CD1c-positive myeloid dendritic cell (primary cell): Measurements from ENCODE around the gene PRKAR1B.
A peak's percentile ranks its signal among the peaks of the same experiment; 100 is the strongest.
"Not testable (repeated sequence)": the region's sequence is repeated elsewhere in the genome, so short reads cannot be mapped to it uniquely, and the experiment has no call there.

Source experiments
- DNase-seq: peaks from one replicate; pipeline ENCODE4 v3.0.0-alpha.2; 2016; ENCODE audit errors: extremely low spot score

Gene PRKAR1B

DNA sequence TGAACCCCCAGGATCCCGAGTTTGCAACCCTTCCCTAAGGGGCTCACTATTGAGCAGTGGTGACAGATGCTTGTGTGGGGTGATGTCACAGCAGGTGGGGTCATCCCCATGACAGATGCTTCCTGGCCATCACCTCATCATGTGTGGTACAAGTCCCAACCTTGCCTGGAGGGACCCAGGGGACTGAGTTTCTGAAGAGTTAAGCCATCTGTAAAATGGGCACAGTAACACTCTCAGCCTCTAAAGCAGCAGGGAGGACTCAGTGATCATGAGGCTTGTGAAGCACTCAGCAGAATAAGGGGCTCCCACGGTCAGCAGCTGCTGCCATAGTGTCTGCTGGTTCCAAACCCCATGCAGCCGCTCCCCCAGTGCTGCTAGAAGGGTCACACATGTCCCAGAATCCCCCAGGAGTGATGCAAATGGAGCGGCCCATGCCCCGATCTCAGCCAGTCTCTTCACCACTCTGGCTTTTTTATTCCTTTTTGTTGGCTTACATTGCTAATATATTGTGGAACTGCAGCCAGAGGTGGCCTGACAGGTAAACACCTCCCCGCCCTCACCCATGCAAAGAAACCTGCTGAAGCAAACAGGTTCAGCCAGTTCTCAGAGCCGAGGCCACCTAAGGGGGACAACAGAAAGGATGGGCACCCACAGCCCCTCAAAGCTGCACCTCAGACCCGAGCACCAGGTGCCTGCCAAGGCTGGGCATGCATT lies 105.4 kb downstream of the PRKAR1B start:
- no peak for DNase-seq

DNA sequence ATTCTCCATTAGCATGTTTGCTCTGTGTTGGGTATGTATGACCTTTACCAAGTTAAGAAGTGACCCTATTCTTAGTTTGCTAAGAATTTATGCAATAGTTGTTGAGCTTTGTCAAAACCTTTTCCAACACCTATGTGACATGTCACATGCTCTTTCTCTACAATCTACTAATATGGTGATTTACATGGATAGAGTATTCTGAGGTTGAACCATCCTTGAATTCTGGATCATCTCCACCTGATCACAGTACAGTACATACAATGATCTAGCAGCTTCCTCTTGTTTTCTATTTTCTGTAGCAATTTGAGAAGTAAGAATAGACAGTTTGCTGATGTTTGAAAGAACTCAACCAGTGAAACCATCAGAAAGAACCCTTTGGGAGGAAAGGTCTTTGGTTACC lies 106.2 kb downstream of the PRKAR1B start:
- DNase-seq = no peak

DNA sequence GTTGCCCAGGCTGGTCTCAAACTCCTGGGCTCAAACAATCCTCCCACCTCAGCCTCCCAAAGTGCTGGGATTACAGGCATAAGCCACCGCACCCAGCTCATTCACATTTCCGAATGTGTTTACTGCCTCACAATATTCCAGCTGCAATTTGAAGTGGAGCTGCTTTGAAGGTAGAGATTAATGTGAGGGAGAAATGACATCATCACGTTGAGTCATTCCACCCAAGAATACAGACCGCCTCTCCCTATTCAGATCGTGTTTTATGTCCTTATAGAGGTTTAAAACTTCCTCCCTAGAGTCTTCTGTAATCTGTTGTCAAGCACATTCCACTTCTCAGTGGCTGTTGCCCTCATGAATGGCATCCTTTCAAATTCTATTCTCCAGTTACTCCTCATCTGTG lies 107.0 kb downstream of the PRKAR1B start:
- DNase-seq = peak; percentile 60

DNA sequence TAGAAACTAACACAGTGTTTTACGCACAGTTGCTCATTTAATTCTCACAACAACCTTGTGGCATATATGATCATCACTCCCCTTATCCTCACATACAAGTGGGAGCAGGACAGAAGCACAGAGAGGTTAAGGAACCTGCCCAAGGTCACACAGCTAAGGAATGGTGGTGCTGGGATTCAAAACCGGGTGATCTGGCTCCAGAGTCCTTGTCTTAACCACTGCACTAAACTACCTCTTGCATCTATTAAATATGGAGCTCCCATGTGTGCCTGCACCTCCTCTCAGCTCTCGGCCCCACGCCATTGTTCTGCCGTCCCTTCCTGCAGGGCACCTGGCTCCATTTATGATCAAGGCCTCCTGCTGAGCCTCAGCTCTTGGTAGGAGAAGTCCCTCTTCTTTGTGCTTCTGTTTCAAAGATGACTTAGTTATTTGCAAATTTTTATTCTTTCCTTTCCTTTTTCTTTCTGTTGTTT lies 107.7 kb downstream of the PRKAR1B start:
- DNase-seq = no peak

DNA sequence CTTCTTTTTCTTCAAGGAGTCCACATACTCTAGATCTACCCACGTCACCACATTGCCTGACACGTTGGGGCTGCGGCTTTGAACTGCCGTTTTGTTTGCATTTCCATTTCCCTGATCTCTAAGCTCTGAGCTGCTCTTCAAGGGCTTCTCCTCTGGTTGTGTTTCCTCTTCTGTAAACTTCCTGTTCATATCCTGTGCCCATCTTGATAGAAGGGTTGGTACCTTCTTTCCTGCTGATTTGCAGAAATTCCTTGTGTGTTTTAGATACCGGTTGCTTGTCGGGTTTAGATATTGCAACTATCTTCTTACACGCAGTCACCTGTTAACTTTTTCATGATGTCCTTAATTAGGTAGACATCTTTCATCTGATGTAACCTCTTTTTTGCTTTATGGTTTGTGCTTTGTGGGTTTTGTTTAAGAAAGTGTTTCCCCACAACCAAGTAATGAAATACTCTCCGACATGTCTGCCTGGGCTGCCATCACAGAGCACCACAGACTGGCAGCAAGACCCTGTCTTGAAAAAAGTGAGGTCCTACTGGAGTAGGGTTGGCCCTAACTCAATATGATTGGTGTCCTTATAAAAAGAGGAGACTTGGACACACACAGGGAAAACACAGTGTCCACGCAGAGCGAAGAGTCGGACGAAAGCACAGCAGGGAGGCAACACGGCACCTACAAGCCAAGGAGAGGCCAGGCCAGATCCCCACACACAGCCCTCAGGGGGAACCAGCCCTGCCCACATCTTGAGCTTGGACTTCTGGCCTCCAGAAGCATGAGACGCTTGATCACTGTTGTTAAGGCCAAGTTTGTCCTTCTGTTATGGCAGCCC lies 108.3 kb downstream of the PRKAR1B start:
- DNase-seq = peak; percentile 83

DNA sequence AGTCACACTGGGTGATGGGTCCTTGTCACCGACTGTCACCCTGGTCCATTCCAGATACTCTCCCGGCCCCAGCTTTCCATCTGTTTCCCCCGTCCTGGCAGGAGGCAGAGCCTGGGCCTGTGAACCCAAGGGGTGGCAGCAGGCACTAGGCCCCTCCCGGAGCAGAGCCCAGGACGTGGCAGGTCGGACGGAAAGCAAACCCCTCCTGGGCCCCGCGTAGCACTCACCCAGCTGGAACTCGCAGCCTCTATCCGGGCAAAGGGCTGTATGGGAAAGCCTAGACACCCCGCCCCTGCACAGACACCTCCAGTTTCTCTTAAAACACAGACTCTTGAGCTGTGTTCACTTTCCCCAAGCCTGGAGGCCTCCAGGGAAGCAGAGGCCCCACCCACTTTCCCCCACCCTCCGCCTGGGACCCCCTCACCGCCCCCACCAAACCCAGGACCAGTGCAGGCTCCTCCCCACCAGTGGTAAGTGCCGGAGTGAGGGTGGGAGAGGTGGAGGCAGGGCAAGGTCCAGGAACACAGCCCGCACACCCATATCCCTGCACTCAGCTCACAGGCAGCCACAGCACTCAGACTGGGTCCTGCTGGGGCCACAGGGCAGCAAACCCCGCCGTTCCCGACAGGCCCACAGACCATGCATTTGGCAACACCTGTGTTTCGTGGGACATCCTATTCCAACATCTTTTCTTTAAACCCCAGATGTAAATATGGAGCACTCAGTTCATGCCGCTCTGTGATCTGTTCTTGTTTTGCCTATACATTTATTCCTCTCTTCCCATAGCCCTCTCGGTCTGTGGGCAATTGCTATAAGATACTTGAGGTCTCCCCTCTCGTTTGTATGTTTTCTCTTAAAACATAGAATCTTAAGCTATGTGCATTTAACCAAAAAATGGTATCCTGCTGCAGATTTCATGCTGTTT lies 109.2 kb downstream of the PRKAR1B start:
- DNase-seq = no peak

DNA sequence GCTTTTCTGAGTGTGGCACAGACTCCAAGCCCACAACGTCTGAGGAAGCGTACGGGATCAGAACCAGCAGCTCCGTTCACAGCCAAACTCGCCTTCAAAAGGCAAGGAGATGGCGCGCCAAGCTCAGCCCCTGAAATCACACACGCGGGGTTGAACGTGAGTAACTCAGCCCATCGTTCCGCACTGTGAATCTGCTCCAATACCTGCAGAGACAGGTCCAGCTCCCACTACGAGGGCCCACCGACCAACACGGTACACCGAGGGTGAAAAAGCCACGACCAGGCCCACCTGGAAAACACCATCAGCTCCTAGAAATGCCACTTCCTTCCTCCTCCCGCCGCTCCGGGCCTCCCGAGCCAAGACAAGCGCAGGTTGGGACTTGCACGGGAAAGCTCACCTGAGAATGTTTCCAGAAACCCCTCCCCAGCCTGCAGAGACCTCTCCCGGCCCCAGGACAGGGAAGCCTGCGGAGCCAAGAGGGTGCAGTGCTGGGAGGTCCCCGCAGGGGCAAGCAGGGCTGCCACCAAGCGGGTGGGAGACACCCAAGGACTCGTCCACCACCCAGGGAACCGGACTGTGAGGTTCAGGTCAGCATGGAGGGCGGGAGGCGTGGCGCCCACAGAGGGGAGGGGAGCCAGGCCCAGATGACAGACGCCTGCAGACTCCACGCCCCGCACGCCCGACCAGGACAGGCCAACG lies 113.5 kb downstream of the PRKAR1B start:
- no peak for DNase-seq

DNA sequence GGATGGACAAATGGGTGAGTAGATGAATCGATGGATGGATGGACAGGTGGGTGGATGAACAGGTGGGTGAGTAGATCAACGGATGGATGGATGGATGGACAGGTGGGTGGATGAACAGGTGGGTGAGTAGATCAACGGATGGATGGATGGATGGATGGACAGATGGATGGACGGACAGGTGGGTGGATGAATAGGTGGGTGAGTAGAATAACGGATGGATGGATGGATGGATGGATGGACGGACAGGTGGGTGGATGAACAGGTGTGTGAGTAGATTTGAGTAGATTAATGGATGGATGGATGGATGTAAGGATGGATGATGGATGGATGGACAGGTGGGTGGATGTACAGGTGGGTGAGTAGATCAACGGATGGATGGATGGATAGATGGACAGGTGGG lies 115.2 kb downstream of the PRKAR1B start:
- DNase-seq = not testable (repeated sequence)

DNA sequence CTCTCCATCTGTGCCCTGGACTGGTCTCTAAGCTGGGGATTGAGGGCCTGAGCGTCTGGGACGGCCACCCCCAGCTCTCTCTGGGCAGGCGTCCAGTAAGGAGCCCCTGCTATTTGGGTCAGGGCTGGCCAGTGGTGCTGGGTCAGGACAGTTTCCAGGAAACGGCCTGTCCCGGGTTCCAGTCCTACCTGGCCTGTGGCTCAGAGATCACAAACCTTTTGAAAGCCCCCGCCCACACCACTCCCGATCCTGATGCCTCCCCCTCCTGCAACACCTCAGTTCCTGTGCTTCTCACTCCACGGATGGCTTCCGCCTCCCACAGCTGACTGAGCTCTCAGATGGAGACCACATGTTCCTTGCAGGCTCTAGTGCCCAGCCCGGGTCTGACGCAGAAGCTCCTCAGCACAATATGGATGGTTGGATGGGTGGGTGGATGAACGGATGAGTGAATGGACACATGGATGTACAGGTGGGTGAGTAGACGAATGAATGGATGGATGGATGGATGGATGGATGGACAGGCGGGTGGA lies 115.7 kb downstream of the PRKAR1B start:
- no peak for DNase-seq

DNA sequence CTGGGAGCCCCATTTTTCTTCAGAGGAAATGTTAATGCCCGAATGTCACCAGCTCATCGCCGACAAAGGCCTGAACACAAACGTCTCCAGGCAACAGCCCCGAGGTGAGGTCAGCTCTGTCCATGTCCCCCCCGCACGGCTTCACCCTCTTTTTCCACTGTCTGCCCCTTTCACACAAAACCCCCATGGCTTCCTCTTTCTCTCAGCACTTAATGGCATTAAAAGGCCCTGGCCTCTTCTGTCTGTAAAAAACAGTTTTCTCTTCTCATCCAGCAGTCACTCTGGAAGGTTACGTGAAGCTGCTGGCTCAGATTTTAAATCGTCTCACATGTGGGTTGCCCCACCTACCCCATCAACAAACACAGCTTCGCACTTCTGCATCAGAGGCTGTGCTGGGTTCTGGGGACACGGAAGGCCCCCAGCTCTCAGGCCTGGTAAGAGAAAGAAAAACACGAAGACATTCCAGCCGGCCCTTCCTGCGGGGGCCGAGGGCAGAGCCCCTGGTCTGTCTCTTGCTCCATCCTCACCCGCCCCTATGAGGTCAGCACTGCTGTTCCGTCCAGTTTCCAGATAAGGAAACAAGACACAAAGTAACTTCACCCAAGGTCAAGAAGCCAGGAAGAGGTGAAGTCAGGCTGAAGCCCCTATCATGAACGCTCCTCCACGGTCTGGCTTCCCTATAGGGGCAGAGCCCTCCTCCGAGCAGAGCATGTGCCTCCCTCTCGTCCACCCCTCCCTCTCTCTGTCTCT lies 116.4 kb downstream of the PRKAR1B start:
- peak; percentile 44 for DNase-seq

DNA sequence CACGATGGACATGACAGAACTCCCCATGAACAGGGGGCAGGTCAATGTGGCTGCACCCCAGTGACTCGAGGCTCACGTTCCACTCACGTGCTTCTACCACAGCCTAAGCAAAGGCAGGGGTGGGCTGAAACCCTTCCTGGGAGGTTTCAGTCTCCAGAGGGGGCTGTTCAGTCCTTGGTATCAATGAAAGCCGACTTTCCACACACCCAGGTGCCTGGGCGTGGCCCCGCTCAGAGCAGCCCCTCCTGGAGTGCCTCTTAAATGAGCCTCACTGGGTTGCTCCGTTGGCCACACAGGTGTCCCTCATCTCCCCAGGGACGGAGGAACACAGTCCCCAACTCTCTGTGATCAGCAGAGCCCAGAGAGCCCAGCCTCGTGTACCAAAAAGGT lies 116.9 kb downstream of the PRKAR1B start:
- DNase-seq = no peak

DNA sequence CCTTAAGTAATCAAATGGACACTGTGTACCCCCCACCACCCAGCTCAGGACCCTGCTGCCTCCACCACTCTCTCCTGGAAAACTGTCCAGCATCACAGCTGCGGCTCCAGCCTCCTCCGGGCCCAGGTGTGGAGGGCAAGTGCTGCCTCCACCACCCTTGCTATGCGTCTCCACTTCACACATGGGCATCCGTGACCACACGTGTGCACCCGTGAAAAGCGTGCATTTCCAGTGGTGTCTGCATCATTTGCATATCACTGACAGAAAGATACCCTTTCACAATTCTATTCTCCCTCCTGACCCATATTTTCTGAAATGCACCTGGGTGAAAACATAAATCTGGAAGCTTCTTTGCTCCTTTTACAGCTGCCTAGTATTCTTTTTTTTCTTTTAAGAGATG lies 117.7 kb downstream of the PRKAR1B start:
- DNase-seq = no peak

DNA sequence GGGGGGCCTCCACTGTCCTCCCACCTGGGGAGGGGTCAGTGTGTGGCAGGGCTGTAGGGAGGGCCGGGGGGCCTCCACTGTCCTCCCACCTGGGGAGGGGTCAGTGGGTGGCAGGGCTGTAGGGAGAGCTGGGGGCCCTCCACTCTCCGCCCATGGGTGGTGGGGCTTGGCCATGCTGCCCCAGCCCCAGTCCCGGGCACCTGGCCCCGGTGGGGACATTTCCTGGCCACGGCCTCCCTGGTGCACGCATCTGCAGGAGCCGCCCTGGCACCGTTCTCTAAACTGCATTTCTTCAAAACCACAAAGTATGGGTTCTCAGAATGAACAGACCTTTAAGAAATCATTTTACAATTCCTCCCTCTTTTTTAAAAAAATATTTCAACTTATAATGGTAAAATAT lies 118.1 kb downstream of the PRKAR1B start:
- no peak for DNase-seq

DNA sequence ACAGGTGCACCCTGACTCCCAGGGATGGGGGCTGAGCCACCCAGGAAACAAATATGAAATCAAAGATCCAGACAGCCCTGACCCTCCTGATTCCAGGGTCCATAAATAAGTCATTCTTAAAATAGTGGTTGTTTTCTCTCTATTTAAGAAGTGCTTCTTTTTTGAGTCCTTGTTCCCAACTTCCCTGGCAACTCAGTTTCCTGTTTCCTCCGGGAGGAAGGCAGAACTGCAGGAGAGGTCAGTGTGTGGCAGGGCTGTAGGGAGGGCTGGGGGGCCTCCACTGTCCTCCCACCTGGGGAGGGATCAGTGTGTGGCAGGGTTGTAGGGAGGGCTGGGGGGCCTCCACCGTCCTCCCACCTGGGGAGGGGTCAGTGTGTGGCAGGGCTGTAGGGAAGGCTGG lies 118.7 kb downstream of the PRKAR1B start:
- DNase-seq = peak; percentile 35

DNA sequence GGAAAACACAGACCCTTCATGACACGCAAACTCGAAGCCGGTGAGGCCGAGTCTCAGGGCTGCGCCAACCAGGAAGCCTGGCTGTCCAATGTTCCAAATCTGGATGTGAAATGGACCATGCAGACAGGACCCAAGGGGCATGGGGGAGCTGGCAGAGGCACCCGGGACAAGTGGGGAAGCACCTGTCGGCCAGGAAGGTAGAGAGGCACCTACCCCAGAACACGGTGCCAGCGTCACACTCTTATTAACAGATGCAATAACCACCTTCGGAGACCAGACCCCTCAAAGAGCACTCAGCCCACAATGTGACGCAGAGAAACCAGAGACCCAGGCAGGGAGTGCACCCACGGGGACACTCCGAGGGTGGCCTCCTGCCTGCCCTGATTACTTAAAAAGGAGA lies 119.1 kb downstream of the PRKAR1B start:
- DNase-seq = no peak

DNA sequence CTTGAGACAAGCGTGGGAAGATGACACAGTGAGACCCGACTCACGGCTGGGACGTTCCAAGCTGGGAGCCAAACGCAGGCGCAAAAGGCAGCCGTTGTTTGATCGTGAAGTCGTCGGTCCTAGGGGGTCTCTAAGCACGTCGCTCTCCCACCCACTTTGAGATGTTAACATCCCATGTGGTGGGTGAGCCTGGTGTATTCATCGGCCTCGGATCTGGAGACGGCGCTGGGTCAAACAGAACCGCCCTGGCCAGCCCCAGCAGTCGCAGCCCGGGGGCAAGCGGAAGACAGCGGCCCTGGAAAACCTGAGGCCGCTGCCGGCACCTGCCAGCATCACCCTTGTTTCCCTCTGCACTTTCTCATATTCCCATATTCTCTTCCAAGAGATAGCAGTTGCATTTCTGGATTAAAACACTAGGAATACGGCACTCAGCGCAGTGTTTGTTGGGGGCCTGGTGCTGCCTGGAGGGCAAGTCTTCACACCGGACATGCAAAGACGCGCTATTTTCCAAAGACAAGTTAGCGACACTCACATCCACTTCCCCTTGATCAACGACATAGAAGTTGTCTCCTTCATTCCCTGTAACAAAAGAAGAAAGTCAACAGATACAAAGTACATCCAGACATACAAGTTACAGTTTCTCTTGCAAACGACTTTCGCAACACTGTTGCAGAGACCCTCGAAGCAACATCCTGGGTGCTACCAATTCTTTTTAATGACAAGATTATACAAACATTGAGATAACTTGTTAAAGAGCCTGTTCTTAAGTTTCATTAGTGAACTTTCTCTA lies 121.2 kb downstream of the PRKAR1B start:
- DNase-seq = no peak

DNA sequence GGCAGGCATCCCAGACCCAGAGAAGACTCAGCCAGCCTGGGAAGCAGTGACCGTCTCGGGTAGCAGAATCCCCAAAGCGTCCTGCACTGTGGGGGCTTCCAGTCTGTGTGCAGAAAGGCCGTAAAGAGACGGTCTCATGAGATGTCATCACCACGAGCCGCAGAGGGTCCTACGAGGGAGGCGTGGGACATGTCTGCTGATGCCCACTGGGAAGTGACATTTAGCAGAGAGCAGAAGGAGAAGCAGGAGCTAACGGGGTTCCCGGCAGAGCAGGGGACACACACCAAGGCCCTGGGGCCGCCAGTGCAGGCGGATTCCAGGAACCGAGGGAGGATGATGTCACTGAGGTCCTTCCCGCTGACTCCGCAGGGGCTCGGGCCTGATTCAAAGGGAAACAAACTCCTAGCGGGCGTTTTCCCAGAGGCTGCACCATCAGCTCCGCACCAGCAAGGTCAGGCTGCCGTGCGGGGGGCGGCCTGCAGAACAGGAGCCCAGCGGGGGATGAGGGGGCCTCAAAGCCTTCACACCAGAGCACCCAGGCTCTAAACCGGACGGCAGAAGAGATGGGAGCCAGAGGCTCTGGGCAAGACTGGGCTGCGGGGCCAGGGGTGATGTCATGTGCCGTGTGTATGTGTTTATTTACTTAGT lies 122.1 kb downstream of the PRKAR1B start:
- DNase-seq = peak; percentile 69

DNA sequence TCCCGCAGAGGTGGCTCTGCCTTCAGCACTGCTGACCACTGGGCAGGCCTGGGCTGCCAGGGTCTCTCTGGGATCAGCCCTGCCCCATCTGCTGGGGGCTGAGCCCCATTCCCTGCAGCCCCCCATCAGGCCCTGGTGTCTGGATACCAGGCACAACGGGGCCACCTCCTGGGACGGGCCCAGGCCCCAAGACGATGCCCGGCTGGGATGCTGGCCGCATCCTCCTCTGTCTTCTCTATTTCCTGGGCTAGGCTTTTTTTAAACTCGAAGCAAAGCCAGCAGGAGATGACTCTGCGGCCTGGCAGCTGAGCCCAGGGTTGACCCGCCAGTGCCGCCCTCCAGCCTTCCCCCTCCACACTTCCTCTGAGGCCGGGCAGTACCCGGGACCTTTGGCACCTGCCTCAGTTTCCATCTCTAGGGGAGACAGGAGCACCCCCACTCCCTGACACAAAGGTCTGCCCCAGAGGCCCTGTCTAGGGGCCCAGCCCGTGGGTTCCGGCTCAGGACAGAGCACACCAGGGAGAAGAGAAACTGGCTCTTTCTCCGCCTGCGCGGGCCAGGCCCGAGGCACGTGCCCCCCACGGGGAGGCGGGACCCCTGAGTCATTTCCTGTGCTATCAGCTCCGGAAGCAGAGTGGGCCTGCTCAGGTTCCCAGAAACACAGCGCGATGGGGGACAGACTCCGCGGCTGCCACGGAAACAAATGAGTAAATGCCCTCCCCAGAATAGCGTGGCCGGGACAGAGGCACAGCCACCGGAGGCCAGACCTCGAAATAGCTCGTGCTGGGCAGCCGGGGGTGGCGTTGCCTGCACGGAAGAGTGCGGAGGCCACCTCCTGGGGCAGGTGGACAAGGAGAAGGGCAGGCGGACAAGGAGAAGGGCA lies 122.8 kb downstream of the PRKAR1B start:
- DNase-seq = peak; percentile 98
